Measurements from ENCODE around the gene C10orf67. TPM values are rescaled to one million over a fixed set of nuclear protein-coding genes. Genes with fewer than 3 reads are reported as not detected.
"Not testable (repeated sequence)": the region's sequence is repeated elsewhere in the genome, so short reads cannot be mapped to it uniquely, and the experiment has no call there.

Gene C10orf67
- total RNA-seq, 1 donor from 2014 or later, result not detected

DNA sequence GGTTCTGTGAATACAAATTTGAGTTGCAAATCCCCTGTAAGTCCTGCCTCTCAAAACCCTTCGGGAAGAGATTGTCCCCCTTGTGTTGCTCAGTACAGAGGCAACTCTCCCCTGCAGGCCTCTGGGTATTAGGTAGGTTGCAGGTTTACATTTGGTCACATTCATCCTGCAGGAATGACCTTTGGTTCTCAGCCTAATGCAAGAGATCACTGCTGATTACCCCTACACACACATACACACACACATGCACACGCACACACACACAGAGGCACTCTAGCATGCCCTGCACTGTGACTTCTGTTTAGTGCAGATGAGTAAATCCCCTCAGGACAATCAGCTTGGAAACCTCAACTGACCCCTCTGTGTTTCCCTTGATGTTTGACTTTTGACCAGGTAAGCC, 69.2 kb downstream of the C10orf67 start:
- Mint-ChIP-seq H3K36me3 (ENCODE audit: unreplicated experiment) (peaks cover 2% of the 10 kb centered on the region), H3K9me3 (ENCODE audit: unreplicated experiment) (peaks cover 37% of the 10 kb centered on the region), H3K27me3 (ENCODE audit: unreplicated experiment) (no peaks in the 10 kb centered on the region), H3K4me3 (ENCODE audit: unreplicated experiment) (no peak overlapping the region), H3K27ac (ENCODE audit: unreplicated experiment) (no peak overlapping the region), H3K4me1 (ENCODE audit: unreplicated experiment) (no peaks in the 10 kb centered on the region)
- DNase-seq (ENCODE audit: extremely low spot score, unreplicated experiment), result no peak
- TF ChIP-seq, protein P1, sequence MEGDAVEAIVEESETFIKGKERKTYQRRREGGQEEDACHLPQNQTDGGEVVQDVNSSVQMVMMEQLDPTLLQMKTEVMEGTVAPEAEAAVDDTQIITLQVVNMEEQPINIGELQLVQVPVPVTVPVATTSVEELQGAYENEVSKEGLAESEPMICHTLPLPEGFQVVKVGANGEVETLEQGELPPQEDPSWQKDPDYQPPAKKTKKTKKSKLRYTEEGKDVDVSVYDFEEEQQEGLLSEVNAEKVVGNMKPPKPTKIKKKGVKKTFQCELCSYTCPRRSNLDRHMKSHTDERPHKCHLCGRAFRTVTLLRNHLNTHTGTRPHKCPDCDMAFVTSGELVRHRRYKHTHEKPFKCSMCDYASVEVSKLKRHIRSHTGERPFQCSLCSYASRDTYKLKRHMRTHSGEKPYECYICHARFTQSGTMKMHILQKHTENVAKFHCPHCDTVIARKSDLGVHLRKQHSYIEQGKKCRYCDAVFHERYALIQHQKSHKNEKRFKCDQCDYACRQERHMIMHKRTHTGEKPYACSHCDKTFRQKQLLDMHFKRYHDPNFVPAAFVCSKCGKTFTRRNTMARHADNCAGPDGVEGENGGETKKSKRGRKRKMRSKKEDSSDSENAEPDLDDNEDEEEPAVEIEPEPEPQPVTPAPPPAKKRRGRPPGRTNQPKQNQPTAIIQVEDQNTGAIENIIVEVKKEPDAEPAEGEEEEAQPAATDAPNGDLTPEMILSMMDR (IDR thresholded peaks at IDR 0.05), result no peak

DNA sequence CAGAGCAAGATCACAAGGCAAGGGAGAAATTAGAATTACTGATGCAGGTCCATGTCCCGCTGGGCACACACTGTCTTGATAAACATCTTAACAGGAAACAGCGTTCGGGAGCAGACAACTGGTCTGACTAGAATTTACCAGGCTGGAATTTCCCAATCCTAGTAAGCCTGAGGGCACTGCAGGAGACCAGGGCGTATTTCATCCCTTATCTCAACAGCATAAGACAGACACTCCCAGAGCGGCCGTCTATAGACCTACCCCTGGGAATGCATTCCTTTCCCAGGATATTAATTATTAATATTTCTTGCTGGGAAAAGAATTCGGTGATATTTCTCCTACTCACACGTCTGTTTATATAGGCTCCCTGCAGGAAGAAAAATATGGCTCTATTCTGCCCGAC, 70.4 kb downstream of the C10orf67 start:
- H3K4me1 Mint-ChIP-seq (ENCODE audit: unreplicated experiment); DNase-seq (ENCODE audit: extremely low spot score, unreplicated experiment); H3K27me3 Mint-ChIP-seq (ENCODE audit: unreplicated experiment); H3K4me3 Mint-ChIP-seq (ENCODE audit: unreplicated experiment); H3K27ac Mint-ChIP-seq (ENCODE audit: unreplicated experiment); H3K36me3 Mint-ChIP-seq (ENCODE audit: unreplicated experiment): not testable (repeated sequence)
- peaks cover 37% of the 10 kb centered on the region for H3K9me3 Mint-ChIP-seq (ENCODE audit: unreplicated experiment)

DNA sequence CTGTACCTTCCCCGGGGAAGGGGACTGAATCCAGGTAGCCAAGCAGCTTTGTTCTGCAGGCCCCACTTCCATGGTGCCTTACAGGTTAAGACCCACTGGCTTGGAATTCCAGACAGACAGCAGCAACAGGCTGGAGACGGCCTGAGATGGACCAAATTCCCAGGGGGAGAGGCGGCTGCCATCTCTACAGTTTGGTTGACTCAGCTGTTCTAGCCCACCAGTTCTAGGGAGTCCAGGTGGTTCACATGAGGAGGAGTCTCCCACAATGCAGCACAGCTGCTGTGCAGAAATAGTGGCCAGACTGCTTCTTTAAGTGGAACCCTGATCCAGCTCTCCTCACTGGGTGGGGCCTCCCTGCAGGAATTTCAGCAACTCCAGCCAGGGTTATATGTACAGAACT, 74.1 kb downstream of the C10orf67 start:
- Mint-ChIP-seq H3K4me1 (ENCODE audit: unreplicated experiment) (no peaks in the 10 kb centered on the region), H3K36me3 (ENCODE audit: unreplicated experiment) (peaks cover 2% of the 10 kb centered on the region), H3K27ac (ENCODE audit: unreplicated experiment) (no peak overlapping the region), H3K4me3 (ENCODE audit: unreplicated experiment) (no peak overlapping the region), H3K9me3 (ENCODE audit: unreplicated experiment) (peaks cover 26% of the 10 kb centered on the region), H3K27me3 (ENCODE audit: unreplicated experiment) (no peaks in the 10 kb centered on the region)
- DNase-seq (ENCODE audit: extremely low spot score, unreplicated experiment), result no peak
- TF ChIP-seq, protein P1 (IDR thresholded peaks at IDR 0.05), result no peak

DNA sequence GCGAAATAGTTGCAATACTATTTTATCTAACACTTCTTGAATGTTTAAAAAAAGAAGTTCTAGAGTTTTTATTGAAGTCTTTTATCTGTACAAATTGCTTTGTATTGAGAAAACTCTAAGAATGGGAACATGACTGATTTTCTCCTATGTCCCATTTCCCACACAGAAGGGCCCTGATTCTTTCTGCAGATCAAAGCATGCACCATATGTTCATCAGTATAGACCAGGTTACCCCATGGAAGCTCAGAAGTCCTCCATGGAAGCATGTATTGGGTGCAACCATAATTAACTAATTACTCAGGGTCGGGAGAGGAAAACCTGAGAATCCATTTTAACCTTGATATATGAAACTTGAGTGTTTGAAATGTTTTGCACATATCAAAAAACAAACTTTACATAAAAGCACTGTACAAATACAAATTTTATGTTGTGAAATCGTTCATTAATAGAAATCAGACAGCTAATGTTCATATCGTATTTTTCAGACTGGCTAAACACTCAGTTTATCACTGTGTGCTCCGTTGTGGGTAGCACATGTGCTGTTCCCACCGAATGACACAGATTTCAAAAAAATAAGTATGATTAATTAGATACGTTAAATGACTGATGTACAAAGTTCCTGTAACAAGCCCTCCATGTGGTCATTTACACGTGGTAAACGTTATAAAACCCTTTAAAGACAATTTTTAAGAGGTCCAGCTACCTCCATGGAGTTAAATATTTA, 81.0 kb downstream of the C10orf67 start:
- H3K27me3 Mint-ChIP-seq (ENCODE audit: unreplicated experiment), result no peaks in the 10 kb centered on the region
- H3K27ac Mint-ChIP-seq (ENCODE audit: unreplicated experiment), result no peak overlapping the region
- DNase-seq (ENCODE audit: extremely low spot score, unreplicated experiment), result no peak
- H3K36me3 Mint-ChIP-seq (ENCODE audit: unreplicated experiment), result no peaks in the 10 kb centered on the region
- TF ChIP-seq, protein P1 (IDR thresholded peaks at IDR 0.05), result no peak
- H3K4me1 Mint-ChIP-seq (ENCODE audit: unreplicated experiment), result no peaks in the 10 kb centered on the region
- no peaks in the 10 kb centered on the region for H3K9me3 Mint-ChIP-seq (ENCODE audit: unreplicated experiment)
- no peak overlapping the region for H3K4me3 Mint-ChIP-seq (ENCODE audit: unreplicated experiment)

DNA sequence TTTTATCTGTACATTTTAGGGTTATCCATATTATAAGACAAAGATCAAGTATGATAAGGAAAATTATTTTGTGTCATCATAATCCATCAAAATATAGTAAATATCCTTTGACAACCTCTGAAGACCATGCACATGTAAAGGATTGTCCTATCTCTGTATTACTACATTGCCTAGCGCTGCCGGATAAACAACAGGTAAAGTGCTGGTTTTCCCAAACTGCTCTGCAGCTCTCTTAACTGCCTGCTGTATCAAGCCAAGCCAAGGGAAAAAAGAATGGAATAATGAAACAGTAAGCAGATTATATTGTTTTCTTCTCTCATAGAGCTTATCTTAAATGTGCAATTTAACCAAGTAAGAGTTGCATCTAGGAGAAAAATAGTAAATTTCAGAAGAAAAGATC, 81.7 kb downstream of the C10orf67 start:
- Mint-ChIP-seq H3K27ac (ENCODE audit: unreplicated experiment) (no peak overlapping the region), H3K27me3 (ENCODE audit: unreplicated experiment) (no peaks in the 10 kb centered on the region), H3K4me1 (ENCODE audit: unreplicated experiment) (no peaks in the 10 kb centered on the region), H3K9me3 (ENCODE audit: unreplicated experiment) (no peaks in the 10 kb centered on the region), H3K4me3 (ENCODE audit: unreplicated experiment) (no peak overlapping the region), H3K36me3 (ENCODE audit: unreplicated experiment) (no peaks in the 10 kb centered on the region)
- no peak for DNase-seq (ENCODE audit: extremely low spot score, unreplicated experiment)
- TF ChIP-seq, protein P1 (IDR thresholded peaks at IDR 0.05), result no peak
